ENCODE measurements around the gene GPC5.
A peak's percentile ranks its signal among the peaks of the same experiment; 100 is the strongest.

Gene GPC5

GRCh38 chr13:91355099-91355825, 43.2 kb upstream of the GPC5 start:
- Histone ChIP-seq H3K9ac (ENCODE audit: low read length) (no peak overlapping the region), H2AK5ac (ENCODE audit: low read length, severe bottlenecking) (no peak overlapping the region), H3K36me3 (ENCODE audit: control insufficient read depth in 1 of 2, insufficient read depth in 2 of 2, low read depth in 1 of 2, low read length in 2 of 2) (peaks cover 9 to 73% of the 10 kb centered on the region in 2 experiments), H4K8ac (ENCODE audit: low read length) (no peak overlapping the region), H2BK12ac (ENCODE audit: low read length in 2 of 2) (no peak overlapping the region), H2AFZ (ENCODE audit: low read depth, low read length) (no peak overlapping the region), H3K27me3 (ENCODE audit: control insufficient read depth in 1 of 2, insufficient read depth in 1 of 2, low read length in 2 of 2) (no peaks in the 10 kb centered on the region), H3K9me3 (ENCODE audit: control insufficient read depth, low read length) (no peaks in the 10 kb centered on the region), H3K4me1 (ENCODE audit: control insufficient read depth, insufficient read depth, low read depth, low read length) (peaks cover 2% of the 10 kb centered on the region), H3K14ac (ENCODE audit: low read length in 2 of 2) (no peak overlapping the region), H3K4ac (ENCODE audit: low read depth in 1 of 2, low read length in 2 of 2) (no peak overlapping the region), H2BK120ac (ENCODE audit: low read depth, low read length) (no peak overlapping the region), H3K23ac (ENCODE audit: low read length in 2 of 2) (no peak overlapping the region), H3K4me2 (ENCODE audit: low read length, poor library complexity, severe bottlenecking) (no peak overlapping the region), H4K91ac (ENCODE audit: low read length) (no peak overlapping the region), H3K27ac (ENCODE audit: low read length, poor library complexity, severe bottlenecking) (no peak overlapping the region), H2BK15ac (ENCODE audit: low read depth, poor library complexity, severe bottlenecking) (no peak overlapping the region), H3K79me1 (replicated peaks; ENCODE audit: low read length, poor library complexity, severe bottlenecking) (peaks cover 5% of the 10 kb centered on the region), H2BK5ac (ENCODE audit: low read depth, low read length, poor library complexity, severe bottlenecking) (no peak overlapping the region), H3K18ac (ENCODE audit: low read depth in 1 of 2, low read length in 2 of 2) (no peak overlapping the region), H3K4me3 (ENCODE audit: insufficient read depth in 1 of 2, low read depth in 1 of 2, low read length in 2 of 2) (no peak overlapping the region)
- 100% methylated on average over 6 of the region's 6 CpGs for WGBS
- DNase-seq = no peak

- H3K79me1 ChIP-seq (replicated peaks; ENCODE audit: low read length, poor library complexity, severe bottlenecking) = peaks cover 5% of the 10 kb centered on the region
- H3K4me2 ChIP-seq (ENCODE audit: low read length, poor library complexity, severe bottlenecking) = no peak overlapping the region
- peaks cover 5 to 65% of the 10 kb centered on the region in 2 experiments for H3K36me3 ChIP-seq (ENCODE audit: control insufficient read depth in 1 of 2, insufficient read depth in 2 of 2, low read depth in 1 of 2, low read length in 2 of 2)
- no peak overlapping the region for H3K14ac ChIP-seq (ENCODE audit: low read length in 2 of 2)
- H3K27me3 ChIP-seq (ENCODE audit: control insufficient read depth in 1 of 2, insufficient read depth in 1 of 2, low read length in 2 of 2) = no peaks in the 10 kb centered on the region
- no peak overlapping the region for H2BK5ac ChIP-seq (ENCODE audit: low read depth, low read length, poor library complexity, severe bottlenecking)
- H3K27ac ChIP-seq (ENCODE audit: low read length, poor library complexity, severe bottlenecking) = no peak overlapping the region
- H3K18ac ChIP-seq (ENCODE audit: low read depth in 1 of 2, low read length in 2 of 2) = no peak overlapping the region
- no peak overlapping the region for H2AK5ac ChIP-seq (ENCODE audit: low read length, severe bottlenecking)
- H4K8ac ChIP-seq (ENCODE audit: low read length) = no peak overlapping the region
- H2BK15ac ChIP-seq (ENCODE audit: low read depth, poor library complexity, severe bottlenecking) = no peak overlapping the region
- 98% methylated on average over 6 of the region's 6 CpGs for WGBS
- no peak overlapping the region for H2AFZ ChIP-seq (ENCODE audit: low read depth, low read length)
- no peak overlapping the region for H3K9ac ChIP-seq (ENCODE audit: low read length)
- H4K91ac ChIP-seq (ENCODE audit: low read length) = no peak overlapping the region
- no peaks in the 10 kb centered on the region for H3K9me3 ChIP-seq (ENCODE audit: control insufficient read depth, low read length)
- DNase-seq = no peak
- no peak overlapping the region for H2BK12ac ChIP-seq (ENCODE audit: low read length in 2 of 2)
- no peak overlapping the region for H2BK120ac ChIP-seq (ENCODE audit: low read depth, low read length)
- H3K4me3 ChIP-seq (ENCODE audit: insufficient read depth in 1 of 2, low read depth in 1 of 2, low read length in 2 of 2) = no peak overlapping the region
- H3K23ac ChIP-seq (ENCODE audit: low read length in 2 of 2) = no peak overlapping the region
- H3K4me1 ChIP-seq (ENCODE audit: control insufficient read depth, insufficient read depth, low read depth, low read length) = no peaks in the 10 kb centered on the region
- no peak overlapping the region for H3K4ac ChIP-seq (ENCODE audit: low read depth in 1 of 2, low read length in 2 of 2)
These were observed 42.4 kb upstream of the GPC5 start for GRCh38 chr13:91355826-91356710.

GRCh38 chr13:91356919-91357612, 41.4 kb upstream of the GPC5 start:
- DNase-seq = no peak
- Histone ChIP-seq H4K91ac (ENCODE audit: low read length) (no peak overlapping the region), H3K27ac (ENCODE audit: low read length, poor library complexity, severe bottlenecking) (no peak overlapping the region), H3K14ac (ENCODE audit: low read length in 2 of 2) (no peak overlapping the region), H3K27me3 (ENCODE audit: control insufficient read depth in 1 of 2, insufficient read depth in 1 of 2, low read length in 2 of 2) (no peaks in the 10 kb centered on the region), H3K4me1 (ENCODE audit: control insufficient read depth, insufficient read depth, low read depth, low read length) (no peaks in the 10 kb centered on the region), H3K4me3 (ENCODE audit: insufficient read depth in 1 of 2, low read depth in 1 of 2, low read length in 2 of 2) (no peak overlapping the region), H2AK5ac (ENCODE audit: low read length, severe bottlenecking) (no peak overlapping the region), H2BK5ac (ENCODE audit: low read depth, low read length, poor library complexity, severe bottlenecking) (no peak overlapping the region), H3K9ac (ENCODE audit: low read length) (no peak overlapping the region), H3K36me3 (ENCODE audit: control insufficient read depth in 1 of 2, insufficient read depth in 2 of 2, low read depth in 1 of 2, low read length in 2 of 2) (peaks cover 3 to 55% of the 10 kb centered on the region in 2 experiments), H3K9me3 (ENCODE audit: control insufficient read depth, low read length) (no peaks in the 10 kb centered on the region), H2BK120ac (ENCODE audit: low read depth, low read length) (no peak overlapping the region), H3K4me2 (ENCODE audit: low read length, poor library complexity, severe bottlenecking) (no peak overlapping the region), H3K79me1 (replicated peaks; ENCODE audit: low read length, poor library complexity, severe bottlenecking) (peaks cover 5% of the 10 kb centered on the region), H3K23ac (ENCODE audit: low read length in 2 of 2) (peak overlapping the region in 1 of 2 experiments; percentile 72), H2BK15ac (ENCODE audit: low read depth, poor library complexity, severe bottlenecking) (no peak overlapping the region), H2BK12ac (ENCODE audit: low read length in 2 of 2) (no peak overlapping the region), H2AFZ (ENCODE audit: low read depth, low read length) (no peak overlapping the region), H3K4ac (ENCODE audit: low read depth in 1 of 2, low read length in 2 of 2) (no peak overlapping the region), H4K8ac (ENCODE audit: low read length) (no peak overlapping the region), H3K18ac (ENCODE audit: low read depth in 1 of 2, low read length in 2 of 2) (no peak overlapping the region)
- 86% methylated on average over 5 of the region's 6 CpGs for WGBS
